NT2/D1 (cell line): Measurements from ENCODE around the gene MYL2.

Experiments used
- DNase-seq: peaks from one replicate; pipeline ENCODE4 v3.0.0-alpha.2; 2011; ENCODE audit warnings: low read depth, low spot score
- H3K27me3 ChIP-seq: 2 replicates; pipeline ENCODE4 v1.6.0; 2011; ENCODE audit warnings: mild to moderate bottlenecking; ENCODE audit not compliant: insufficient read length, insufficient read depth
- H3K36me3 ChIP-seq: 2 replicates; pipeline ENCODE4 v1.6.1; 2011; ENCODE audit warnings: mild to moderate bottlenecking, low read length, mixed read lengths; ENCODE audit not compliant: insufficient read depth, insufficient read length
- H3K4me1 ChIP-seq: 2 replicates; pipeline ENCODE4 v1.5.1; 2011; ENCODE audit not compliant: insufficient read depth, insufficient read length
- H3K4me3 ChIP-seq: 2 replicates; pipeline ENCODE4 v1.5.1; 2011; ENCODE audit warnings: low read depth; ENCODE audit not compliant: insufficient read length
- H3K9ac ChIP-seq: 2 replicates; pipeline ENCODE4 v1.6.0; 2011; ENCODE audit warnings: low read depth; ENCODE audit not compliant: insufficient read length
- H3K9me3 ChIP-seq: 2 replicates; pipeline ENCODE4 v1.5.1; 2011; ENCODE audit warnings: mild to moderate bottlenecking, low read length; ENCODE audit not compliant: insufficient read depth
- SUZ12 ChIP-seq: IDR thresholded peaks from 2 replicates; pipeline ENCODE4 v1.6.1; 2011; ENCODE audit not compliant: insufficient read length, insufficient read depth; ENCODE audit errors: extremely low read depth
- YY1 ChIP-seq: IDR thresholded peaks from 2 replicates; pipeline ENCODE4 v1.6.1; 2011; ENCODE audit not compliant: insufficient read length, insufficient read depth
- ZNF274 ChIP-seq: IDR thresholded peaks from 2 replicates; pipeline ENCODE4 v1.6.1; 2011; ENCODE audit warnings: mild to moderate bottlenecking, low read depth, low read length

The MYL2 gene

GRCh38 chr12:110888256-110888991 lies 32.0 kb downstream of the MYL2 start:
- TF ChIP-seq YY1 (no peak), SUZ12 (no peak), ZNF274 (no peak)
- H3K4me1 ChIP-seq, result peaks cover 7% of the 10 kb centered on the region
- no peaks in the 10 kb centered on the region for H3K36me3 ChIP-seq
- H3K9me3 ChIP-seq, result no peaks in the 10 kb centered on the region
- no peak overlapping the region for H3K4me3 ChIP-seq
- no peaks in the 10 kb centered on the region for H3K27me3 ChIP-seq
- DNase-seq, result no peak
- no peak overlapping the region for H3K9ac ChIP-seq

GRCh38 chr12:110885152-110885840 lies 35.1 kb downstream of the MYL2 start:
- H3K4me3 ChIP-seq, result no peak overlapping the region
- no peaks in the 10 kb centered on the region for H3K4me1 ChIP-seq
- H3K9me3 ChIP-seq, result no peaks in the 10 kb centered on the region
- no peak for DNase-seq
- H3K36me3 ChIP-seq, result no peaks in the 10 kb centered on the region
- TF ChIP-seq YY1 (no peak), SUZ12 (no peak), ZNF274 (no peak)
- no peak overlapping the region for H3K9ac ChIP-seq
- H3K27me3 ChIP-seq, result no peaks in the 10 kb centered on the region

GRCh38 chr12:110883251-110883650 lies 37.1 kb downstream of the MYL2 start:
- Histone ChIP-seq H3K4me1 (no peaks in the 10 kb centered on the region), H3K9ac (no peak overlapping the region), H3K36me3 (no peaks in the 10 kb centered on the region), H3K4me3 (no peak overlapping the region), H3K9me3 (no peaks in the 10 kb centered on the region), H3K27me3 (no peaks in the 10 kb centered on the region)
- TF ChIP-seq YY1 (no peak), SUZ12 (no peak), ZNF274 (no peak)
- no peak for DNase-seq

GRCh38 chr12:110880651-110881050 lies 39.7 kb downstream of the MYL2 start:
- TF ChIP-seq SUZ12 (no peak), ZNF274 (no peak), YY1 (no peak)
- H3K4me3 ChIP-seq, result no peak overlapping the region
- H3K4me1 ChIP-seq, result no peaks in the 10 kb centered on the region
- no peak for DNase-seq
- no peak overlapping the region for H3K9ac ChIP-seq
- H3K9me3 ChIP-seq, result no peaks in the 10 kb centered on the region
- H3K27me3 ChIP-seq, result no peaks in the 10 kb centered on the region
- no peaks in the 10 kb centered on the region for H3K36me3 ChIP-seq

GRCh38 chr12:110874781-110875180 lies 45.6 kb downstream of the MYL2 start:
- TF ChIP-seq YY1, result no peak
- TF ChIP-seq SUZ12, result no peak
- TF ChIP-seq ZNF274, result no peak
- Histone ChIP-seq H3K9me3 (no peaks in the 10 kb centered on the region; the same call in 1 of the 2 replicates), H3K4me3 (no peak overlapping the region), H3K36me3 (no peaks in the 10 kb centered on the region), H3K4me1 (no peaks in the 10 kb centered on the region), H3K9ac (no peak overlapping the region), H3K27me3 (no peaks in the 10 kb centered on the region)
- DNase-seq, result no peak

DNA sequence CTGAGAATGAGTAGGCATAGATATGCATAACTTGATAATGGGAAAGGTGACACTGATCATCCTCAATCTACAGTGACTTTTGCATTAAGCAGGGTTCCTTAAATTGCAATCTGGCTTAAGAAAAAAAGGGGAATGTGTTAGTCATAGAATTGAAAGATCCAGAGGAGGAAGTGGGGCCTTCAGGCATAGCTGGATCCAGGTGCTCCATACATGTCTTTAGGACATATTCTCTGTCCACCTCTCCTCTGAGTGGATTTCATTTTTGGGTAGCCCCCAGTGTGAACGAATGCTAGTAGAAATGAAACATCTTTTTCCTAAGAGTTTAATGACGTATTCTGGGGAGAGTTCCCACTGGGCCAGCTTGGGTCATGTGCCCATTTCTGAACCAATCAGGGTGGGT lies 46.0 kb downstream of the MYL2 start:
- no peak for DNase-seq
- H3K4me1 ChIP-seq, result no peaks in the 10 kb centered on the region
- no peak for TF ChIP-seq ZNF274
- H3K4me3 ChIP-seq, result no peak overlapping the region
- H3K27me3 ChIP-seq, result no peaks in the 10 kb centered on the region
- H3K36me3 ChIP-seq, result no peaks in the 10 kb centered on the region
- no peak overlapping the region for H3K9ac ChIP-seq
- H3K9me3 ChIP-seq, result peaks cover 3% of the 10 kb centered on the region; the same call in 1 of the 2 replicates

GRCh38 chr12:110872100-110872499 lies 48.3 kb downstream of the MYL2 start:
- Histone ChIP-seq H3K27me3 (no peaks in the 10 kb centered on the region), H3K4me3 (no peak overlapping the region), H3K9ac (no peak overlapping the region), H3K4me1 (no peaks in the 10 kb centered on the region), H3K36me3 (no peaks in the 10 kb centered on the region), H3K9me3 (peaks cover 11% of the 10 kb centered on the region; the same call in 1 of the 2 replicates)
- DNase-seq, result no peak
- TF ChIP-seq YY1 (no peak), SUZ12 (no peak), ZNF274 (no peak)
